Neuronal stem cell (in vitro differentiated cells): Measurements from ENCODE around the gene EPHA1.

Experiments used
- DNase-seq: peaks from one replicate; pipeline ENCODE4 v3.0.0-alpha.2; 2013; ENCODE audit warnings: low spot score
- H2AFZ ChIP-seq: one replicate; pipeline ENCODE4 v1.6.1; 2013; ENCODE audit warnings: mild to moderate bottlenecking, low read length, inconsistent platforms
- H2AK5ac ChIP-seq: 2 replicates; pipeline ENCODE4 v1.6.1; 2013; ENCODE audit warnings: low read depth, mild to moderate bottlenecking, inconsistent platforms, low read length, moderate library complexity, mixed read lengths
- H2BK120ac ChIP-seq: 2 replicates; pipeline ENCODE4 v1.6.1; 2013; ENCODE audit warnings: low read depth, mild to moderate bottlenecking, inconsistent platforms, low read length, moderate library complexity, mixed read lengths
- H2BK12ac ChIP-seq: one replicate; pipeline ENCODE4 v1.6.1; 2013; ENCODE audit warnings: low read length, inconsistent platforms
- H2BK15ac ChIP-seq: 2 replicates; pipeline ENCODE4 v1.6.1; 2013; ENCODE audit warnings: mild to moderate bottlenecking, low read length, inconsistent platforms, mixed read lengths
- H2BK5ac ChIP-seq: one replicate; pipeline ENCODE4 v1.6.1; 2013; ENCODE audit warnings: inconsistent platforms, mild to moderate bottlenecking, low read length, moderate library complexity
- H3K14ac ChIP-seq: one replicate; pipeline ENCODE4 v1.6.1; 2013; ENCODE audit warnings: low read length, inconsistent platforms
- H3K18ac ChIP-seq: 2 replicates; pipeline ENCODE4 v1.6.1; 2013; ENCODE audit warnings: low read length, inconsistent platforms
- H3K23ac ChIP-seq: 2 replicates; pipeline ENCODE4 v1.6.1; 2013; ENCODE audit warnings: low read depth, mild to moderate bottlenecking, mixed read lengths, low read length, inconsistent platforms; ENCODE audit not compliant: poor library complexity
- H3K27ac ChIP-seq: replicated peaks from 3 replicates; pipeline ENCODE4 v1.5.1; 2013; ENCODE audit warnings: low read length, inconsistent platforms
- H3K27me3 ChIP-seq, 3 experiments: 2 replicates each; pipeline ENCODE4 v1.6.1; 2013; ENCODE audit warnings: low read length in 3 of 3, mild to moderate bottlenecking in 2 of 3, inconsistent platforms in 1 of 3, low read depth in 1 of 3, mixed read lengths in 1 of 3, moderate library complexity in 1 of 3; ENCODE audit not compliant: control insufficient read depth in 3 of 3, insufficient read depth in 3 of 3
- H3K36me3 ChIP-seq, 2 donors: replicated peaks in 1 of 2; 2 replicates each; pipeline ENCODE4 v1.6.1; 2013; ENCODE audit warnings: low read length in 2 of 2; ENCODE audit not compliant: control insufficient read depth in 2 of 2, insufficient read depth in 2 of 2
- H3K4ac ChIP-seq: 2 replicates; pipeline ENCODE4 v1.6.1; 2013; ENCODE audit warnings: inconsistent platforms, mild to moderate bottlenecking, low read length, moderate library complexity
- H3K4me1 ChIP-seq, 2 donors: 1 replicate in 1 of 2; 2 replicates in 1 of 2; pipeline ENCODE4 v1.6.1; 2013; ENCODE audit warnings: low read length in 2 of 2, low read depth in 1 of 2; ENCODE audit not compliant: control insufficient read depth in 2 of 2, insufficient read depth in 1 of 2
- H3K4me2 ChIP-seq: one replicate; pipeline ENCODE4 v1.6.1; 2013; ENCODE audit warnings: mild to moderate bottlenecking, low read length, inconsistent platforms; ENCODE audit not compliant: insufficient read depth, poor library complexity, severe bottlenecking
- H3K4me3 ChIP-seq, 2 donors: 2 replicates each; pipeline ENCODE4 v1.5.1; 2013; ENCODE audit warnings: low read length in 2 of 2, mild to moderate bottlenecking in 2 of 2, inconsistent platforms in 1 of 2, moderate library complexity in 1 of 2
- H3K79me1 ChIP-seq: one replicate; pipeline ENCODE4 v1.6.1; 2013; ENCODE audit warnings: low read depth, mild to moderate bottlenecking, inconsistent platforms, low read length, moderate library complexity
- H3K9ac ChIP-seq: one replicate; pipeline ENCODE4 v1.6.1; 2013; ENCODE audit warnings: mild to moderate bottlenecking, low read depth, low read length, inconsistent platforms; ENCODE audit not compliant: poor library complexity
- H3K9me3 ChIP-seq, 2 donors: replicated peaks in 1 of 2; 2 replicates each; pipeline versions ENCODE3 to v1.6.1; 2013; ENCODE audit warnings: low read length in 2 of 2, mild to moderate bottlenecking in 2 of 2, inconsistent platforms in 1 of 2, low read depth in 1 of 2, mixed read lengths in 1 of 2, moderate library complexity in 1 of 2; ENCODE audit not compliant: control insufficient read depth in 2 of 2, insufficient read depth in 1 of 2
- H4K8ac ChIP-seq: one replicate; pipeline ENCODE4 v1.6.1; 2013; ENCODE audit warnings: low read depth, mild to moderate bottlenecking, inconsistent platforms, low read length, moderate library complexity
- H4K91ac ChIP-seq: one replicate; pipeline ENCODE4 v1.6.1; 2013; ENCODE audit warnings: low read length, low read depth, mild to moderate bottlenecking, inconsistent platforms; ENCODE audit not compliant: poor library complexity
- WGBS, 2 donors: extraction: QIAGEN DNeasy Blood & Tissue Kit; methylation state at CpG; one replicate each; pipeline ENCODE4 v1.1.7; 2013; ENCODE audit warnings: missing lambda C conversion rate in 2 of 2, mixed read lengths in 1 of 2; ENCODE audit not compliant: insufficient read length in 2 of 2, insufficient replicate concordance in 1 of 2; ENCODE audit errors: extremely low coverage in 2 of 2; 5-methylcytosine and 5-hydroxymethylcytosine counted together

Gene EPHA1

GRCh38 chr7:143399151-143399550 lies 9.5 kb downstream of the EPHA1 start:
- Histone ChIP-seq H3K18ac (no peak overlapping the region), H3K4me2 (no peak overlapping the region), H2AFZ (no peak overlapping the region), H3K36me3 (no peaks in the 10 kb centered on the region), H3K14ac (peak overlapping the region; percentile 47), H2BK12ac (no peak overlapping the region), H2BK15ac (no peak overlapping the region), H2BK120ac (no peak overlapping the region), H4K91ac (no peak overlapping the region), H3K27me3 (no peaks in the 10 kb centered on the region), H3K79me1 (no peaks in the 10 kb centered on the region), H4K8ac (no peak overlapping the region), H3K4ac (no peak overlapping the region), H3K9me3 (no peaks in the 10 kb centered on the region), H3K4me1 (peaks cover 0 to 3% of the 10 kb centered on the region in 2 donors), H3K9ac (no peak overlapping the region), H3K4me3 (no peak overlapping the region), H3K27ac (no peak overlapping the region), H2AK5ac (no peak overlapping the region), H3K23ac (peak overlapping the region; percentile 75), H2BK5ac (no peak overlapping the region)
- no peak for DNase-seq
- WGBS, 2 donors: no CpG with 5 or more reads among the region's 8 CpGs

GRCh38 chr7:143398616-143399015 lies 10.0 kb downstream of the EPHA1 start:
- Histone ChIP-seq H4K91ac (no peak overlapping the region), H3K18ac (no peak overlapping the region), H2AK5ac (no peak overlapping the region), H4K8ac (no peak overlapping the region), H3K9ac (no peak overlapping the region), H2BK120ac (no peak overlapping the region), H3K4me3 (no peak overlapping the region), H3K14ac (no peak overlapping the region), H3K4me2 (no peak overlapping the region), H3K27ac (no peak overlapping the region), H3K4ac (no peak overlapping the region), H3K79me1 (no peaks in the 10 kb centered on the region), H2BK12ac (no peak overlapping the region), H3K4me1 (peaks cover 0 to 3% of the 10 kb centered on the region in 2 donors), H3K36me3 (no peaks in the 10 kb centered on the region), H2BK5ac (no peak overlapping the region), H3K23ac (peak overlapping the region; percentile 43), H2AFZ (no peak overlapping the region), H3K27me3 (no peaks in the 10 kb centered on the region), H3K9me3 (no peaks in the 10 kb centered on the region), H2BK15ac (no peak overlapping the region)
- no CpG with 5 or more reads among the region's 14 CpGs for WGBS, 2 donors
- no peak for DNase-seq

GRCh38 chr7:143397710-143398530 lies 10.7 kb downstream of the EPHA1 start:
- Histone ChIP-seq H3K4me3 (peak overlapping the region in 1 of 2 donors; percentile 30), H3K18ac (no peak overlapping the region), H3K27me3 (no peaks in the 10 kb centered on the region), H3K9ac (no peak overlapping the region), H2AFZ (no peak overlapping the region), H3K79me1 (no peaks in the 10 kb centered on the region), H3K4me2 (no peak overlapping the region), H2BK120ac (no peak overlapping the region), H2BK12ac (no peak overlapping the region), H3K23ac (no peak overlapping the region), H3K4me1 (peaks cover 0 to 3% of the 10 kb centered on the region in 2 donors), H3K36me3 (peaks cover 2 to 6% of the 10 kb centered on the region in 2 donors), H3K4ac (no peak overlapping the region), H4K91ac (no peak overlapping the region), H3K27ac (no peak overlapping the region), H3K9me3 (no peaks in the 10 kb centered on the region), H2BK15ac (no peak overlapping the region), H2AK5ac (no peak overlapping the region), H2BK5ac (no peak overlapping the region), H3K14ac (no peak overlapping the region), H4K8ac (no peak overlapping the region)
- no CpG with 5 or more reads among the region's 16 CpGs for WGBS, 2 donors
- DNase-seq: no peak

GRCh38 chr7:143396625-143397556 lies 11.8 kb downstream of the EPHA1 start:
- no peak for DNase-seq
- Histone ChIP-seq H2BK120ac (no peak overlapping the region), H3K79me1 (no peaks in the 10 kb centered on the region), H3K4me2 (no peak overlapping the region), H3K9ac (no peak overlapping the region), H2AK5ac (no peak overlapping the region), H4K8ac (no peak overlapping the region), H3K4me3 (no peak overlapping the region), H3K4me1 (peaks cover 0 to 3% of the 10 kb centered on the region in 2 donors), H2AFZ (no peak overlapping the region), H2BK5ac (no peak overlapping the region), H3K14ac (peak overlapping the region; percentile 14), H3K9me3 (no peaks in the 10 kb centered on the region), H2BK15ac (no peak overlapping the region), H3K4ac (no peak overlapping the region), H2BK12ac (no peak overlapping the region), H3K18ac (peak overlapping the region; percentile 80), H3K36me3 (peaks cover 5 to 15% of the 10 kb centered on the region in 2 donors), H4K91ac (no peak overlapping the region), H3K23ac (peak overlapping the region; percentile 8), H3K27ac (no peak overlapping the region), H3K27me3 (no peaks in the 10 kb centered on the region)
- no CpG with 5 or more reads among the region's 28 CpGs for WGBS, 2 donors
